Gastroesophageal sphincter (tissue), 4 donors: ENCODE measurements around the gene TPST2. TPM values are rescaled to one million over a fixed set of nuclear protein-coding genes. Genes with fewer than 3 reads are reported as not detected.

Experiments used
- ATAC-seq: fragments of 150-250 bp; one replicate; pipeline ENCODE4 v1.9.1; 2016; ENCODE audit warnings: mild to moderate bottlenecking, moderate library complexity
- H3K27ac ChIP-seq, 4 donors: fragments of 200-600 bp; sonication (generic) in 3 of 4; 1 replicate in 3 of 4; 2 replicates in 1 of 4; pipeline ENCODE4 v1.5.1; 2016 to 2019
- H3K27me3 ChIP-seq: fragments of 200-600 bp; sonication (generic); one replicate; pipeline ENCODE4 v1.5.1; 2019
- H3K36me3 ChIP-seq, 2 donors: fragments of 200-600 bp; sonication (generic); one replicate each; pipeline ENCODE4 v1.5.1; 2019; ENCODE audit warnings: control low read depth in 1 of 2
- H3K4me1 ChIP-seq, 3 donors: fragments of 200-600 bp; sonication (generic); 1 replicate in 2 of 3; 2 replicates in 1 of 3; pipeline ENCODE4 v1.5.1; 2016 to 2019; ENCODE audit warnings: control low read depth in 2 of 3
- H3K4me3 ChIP-seq, 2 donors: fragments of 200-600 bp; sonication (generic); one replicate each; pipeline ENCODE4 v1.5.1; 2019; ENCODE audit warnings: mild to moderate bottlenecking in 1 of 2, moderate library complexity in 1 of 2
- H3K9me3 ChIP-seq, 3 donors: fragments of 200-600 bp; sonication (generic); one replicate each; pipeline ENCODE4 v1.5.1; 2017 to 2019; ENCODE audit warnings: control low read depth in 2 of 3
- CTCF ChIP-seq, 4 experiments: fragments of 200-600 bp in 2 of 4; fragments of 450-650 bp in 2 of 4; sonication (generic) in 1 of 4; IDR thresholded peaks; one replicate each; pipeline ENCODE4 v1.5.1; 2017 to 2019; ENCODE audit warnings: antibody characterized with exemption in 4 of 4, mild to moderate bottlenecking in 2 of 4, moderate library complexity in 2 of 4
- EP300 ChIP-seq: sonication (generic); formaldehyde crosslinking; IDR thresholded peaks from one replicate; pipeline ENCODE4 v1.6.1; 2017; ENCODE audit warnings: antibody characterized with exemption, mild to moderate bottlenecking
- POLR2A ChIP-seq, 2 donors: fragments of 450-650 bp; IDR thresholded peaks; one replicate each; pipeline ENCODE4 v1.6.1; 2017; ENCODE audit warnings: antibody characterized with exemption in 2 of 2, mild to moderate bottlenecking in 2 of 2, moderate library complexity in 1 of 2
- POLR2AphosphoS5 ChIP-seq: sonication (generic); formaldehyde crosslinking; IDR thresholded peaks from one replicate; pipeline ENCODE4 v1.6.1; 2017; ENCODE audit warnings: antibody characterized with exemption
- WGBS, 2 donors: methylation state at CpG; one replicate each; pipeline ENCODE4 v1.1.5; 2018; ENCODE audit warnings: low coverage in 1 of 2; 5-methylcytosine and 5-hydroxymethylcytosine counted together
- total RNA-seq, 4 donors: library from RNA; depleted of rRNA; stranded (reverse); fragments of >200 nt; gene quantifications; one replicate each; pipeline ENCODE4 v1.1.0, GENCODE V29; 2016

Gene TPST2
- total RNA-seq, 4 donors from 2014 or later: 16.8 to 27.7 (median 21.0) TPM

- Histone ChIP-seq H3K27me3 (no peaks in the 10 kb centered on the region), H3K4me1 (peaks cover 13 to 73% (median 39%) of the 10 kb centered on the region in 3 donors), H3K27ac (peak overlapping the region; percentile 80 to 95 (median 94)), H3K36me3 (peaks cover 0 to 45% of the 10 kb centered on the region in 2 donors), H3K9me3 (no peaks in the 10 kb centered on the region), H3K4me3 (peak overlapping the region; percentile 88 to 99)
- no peak for ATAC-seq
- no peak for TF ChIP-seq CTCF (IDR thresholded peaks at IDR 0.05)
- no peak for TF ChIP-seq POLR2AphosphoS5
- no peak for TF ChIP-seq EP300
- no peak for TF ChIP-seq POLR2A (IDR thresholded peaks at IDR 0.05)
- WGBS, 2 donors: 11 to 17% methylated on average over 3 to 7 of the region's 7 CpGs
Measured at GRCh38 chr22:26483043-26483438, 106.9 kb downstream of the TPST2 start.

- ATAC-seq: no peak
- WGBS, 2 donors: 44 to 87% methylated on average over 3 to 5 of the region's 5 CpGs
- no peak overlapping the region for H3K27ac ChIP-seq
Measured at GRCh38 chr22:26482161-26482560, 107.8 kb downstream of the TPST2 start.

GRCh38 chr22:26481694-26482093 lies 108.2 kb downstream of the TPST2 start:
- Histone ChIP-seq H3K4me1 (peaks cover 13 to 73% (median 39%) of the 10 kb centered on the region in 3 donors), H3K36me3 (peaks cover 0 to 47% of the 10 kb centered on the region in 2 donors), H3K4me3 (no peak overlapping the region), H3K27me3 (no peaks in the 10 kb centered on the region), H3K27ac (no peak overlapping the region), H3K9me3 (no peaks in the 10 kb centered on the region)
- no peak for ATAC-seq
- 79 to 81% methylated on average over 4 of the region's 4 CpGs for WGBS, 2 donors
- TF ChIP-seq EP300: no peak
- TF ChIP-seq POLR2A (IDR thresholded peaks at IDR 0.05): no peak
- TF ChIP-seq CTCF (IDR thresholded peaks at IDR 0.05): no peak
- TF ChIP-seq POLR2AphosphoS5: no peak

More at GRCh38 chr22:26482161-26482560, 107.8 kb downstream of the TPST2 start:
- peaks cover 13 to 73% (median 39%) of the 10 kb centered on the region in 3 donors for H3K4me1 ChIP-seq
- no peaks in the 10 kb centered on the region for H3K27me3 ChIP-seq
- no peak overlapping the region for H3K4me3 ChIP-seq
- TF ChIP-seq POLR2A (IDR thresholded peaks at IDR 0.05) (no peak), CTCF (IDR thresholded peaks at IDR 0.05) (no peak)
- peaks cover 0 to 45% of the 10 kb centered on the region in 2 donors for H3K36me3 ChIP-seq
- H3K9me3 ChIP-seq: no peaks in the 10 kb centered on the region

GRCh38 chr22:26481112-26481693 lies 108.7 kb downstream of the TPST2 start:
- WGBS, 2 donors: 65 to 89% methylated on average over 4 to 6 of the region's 6 CpGs
- no peak overlapping the region for H3K27ac ChIP-seq
- no peak for ATAC-seq
- H3K36me3 ChIP-seq: peaks cover 0 to 52% of the 10 kb centered on the region in 2 donors
- H3K4me1 ChIP-seq: peaks cover 13 to 69% (median 39%) of the 10 kb centered on the region in 3 donors
- no peak overlapping the region for H3K4me3 ChIP-seq
- no peaks in the 10 kb centered on the region for H3K27me3 ChIP-seq
- H3K9me3 ChIP-seq: no peaks in the 10 kb centered on the region
- TF ChIP-seq EP300 (no peak), CTCF (IDR thresholded peaks at IDR 0.05) (no peak), POLR2AphosphoS5 (no peak), POLR2A (IDR thresholded peaks at IDR 0.05) (no peak)

GRCh38 chr22:26480611-26480932 lies 109.4 kb downstream of the TPST2 start:
- WGBS, 2 donors: no CpG with 5 or more reads among the region's 2 CpGs
- H3K4me3 ChIP-seq: no peak overlapping the region
- H3K27ac ChIP-seq: no peak overlapping the region

More at GRCh38 chr22:26480611-26480932, 109.4 kb downstream of the TPST2 start:
- peaks cover 13 to 63% (median 36%) of the 10 kb centered on the region in 3 donors for H3K4me1 ChIP-seq
- no peak for ATAC-seq
- no peaks in the 10 kb centered on the region for H3K9me3 ChIP-seq
- H3K27me3 ChIP-seq: no peaks in the 10 kb centered on the region
- peaks cover 0 to 55% of the 10 kb centered on the region in 2 donors for H3K36me3 ChIP-seq
- TF ChIP-seq POLR2A (IDR thresholded peaks at IDR 0.05) (no peak), CTCF (IDR thresholded peaks at IDR 0.05) (no peak), POLR2AphosphoS5 (no peak), EP300 (no peak)
